Upper lobe of left lung (tissue), 4 donors: ENCODE results near the gene KLK5.

ENCODE experiments used
- CTCF ChIP-seq, 6 experiments: fragments of 450-650 bp in 4 of 6; fragments of 200-600 bp in 2 of 6; sonication (generic) in 2 of 6; IDR thresholded peaks; one replicate each; pipeline ENCODE4 v1.5.1; 2016 to 2019; ENCODE audit warnings: antibody characterized with exemption in 6 of 6
- EP300 ChIP-seq, 4 donors: sonication (generic); formaldehyde crosslinking; IDR thresholded peaks; one replicate each; pipeline ENCODE4 v1.5.1; 2017; ENCODE audit warnings: antibody characterized with exemption in 4 of 4, control low read depth in 2 of 4
- POLR2A ChIP-seq, 4 donors: fragments of 450-650 bp; IDR thresholded peaks; one replicate each; pipeline ENCODE4 v1.5.1; 2016 to 2017; ENCODE audit warnings: antibody characterized with exemption in 4 of 4, mild to moderate bottlenecking in 2 of 4
- POLR2AphosphoS5 ChIP-seq, 2 donors: sonication (generic); formaldehyde crosslinking; IDR thresholded peaks; one replicate each; pipeline ENCODE4 v1.5.1; 2017; ENCODE audit warnings: antibody characterized with exemption in 2 of 2

DNA sequence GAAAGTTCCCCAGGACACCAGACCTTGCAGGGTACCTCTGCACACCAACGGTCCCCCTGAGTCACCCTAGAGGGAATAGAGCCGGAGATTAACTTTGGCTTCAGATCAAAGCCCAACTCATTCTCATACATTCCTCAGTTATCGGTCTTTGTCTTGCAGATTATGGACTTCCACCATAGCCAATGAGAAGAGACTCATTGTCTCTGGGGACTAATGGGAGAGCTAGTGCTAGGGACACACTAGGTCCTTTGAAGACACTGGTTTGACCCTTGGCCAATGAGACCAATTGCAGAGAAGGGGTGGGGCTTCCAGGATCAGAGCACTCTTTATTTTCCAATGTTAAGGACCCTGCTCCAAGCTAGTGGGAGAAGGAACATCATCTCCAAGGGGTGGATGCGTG, 24.8 kb upstream of the KLK5 start:
- TF ChIP-seq POLR2A (IDR thresholded peaks at IDR 0.05) (no peak), CTCF (IDR thresholded peaks at IDR 0.05) (no peak), POLR2AphosphoS5 (IDR thresholded peaks at IDR 0.05) (no peak), EP300 (IDR thresholded peaks at IDR 0.05) (no peak)
